ENCODE results near the gene MYL7.

The MYL7 gene, protein sequence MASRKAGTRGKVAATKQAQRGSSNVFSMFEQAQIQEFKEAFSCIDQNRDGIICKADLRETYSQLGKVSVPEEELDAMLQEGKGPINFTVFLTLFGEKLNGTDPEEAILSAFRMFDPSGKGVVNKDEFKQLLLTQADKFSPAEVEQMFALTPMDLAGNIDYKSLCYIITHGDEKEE

DNA sequence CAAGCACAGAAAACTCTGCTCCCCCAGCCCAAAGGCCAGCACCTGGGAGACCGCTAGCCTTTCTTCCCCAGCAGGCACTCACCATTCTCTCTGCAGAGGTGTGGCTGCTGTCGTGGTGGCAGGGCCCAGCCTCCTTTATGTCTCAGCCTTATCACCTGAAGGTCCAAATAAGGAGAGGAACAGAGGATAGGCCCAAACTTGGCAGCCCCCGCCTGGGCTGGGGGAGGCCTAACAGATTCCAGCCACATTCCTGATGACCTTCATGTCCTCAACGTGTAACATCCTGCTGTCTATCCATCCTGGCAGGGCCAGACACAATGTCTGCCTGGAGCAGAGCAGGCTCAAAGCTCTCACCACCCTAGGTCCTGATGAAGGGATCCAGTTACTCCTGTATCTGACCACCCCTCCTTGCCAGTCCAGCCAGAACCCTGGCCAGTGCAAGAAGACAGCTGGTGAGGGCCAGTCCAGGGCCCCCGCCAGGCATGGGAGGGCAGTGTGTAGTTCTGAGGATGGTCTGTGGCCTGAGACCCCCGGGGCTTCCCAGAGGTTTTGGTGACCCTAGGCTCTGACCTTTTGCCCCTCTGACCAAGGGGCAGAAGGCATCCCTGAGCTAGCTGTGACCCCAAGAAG is at the start of gene MYL7:
TSS of gene MYL7 (minus strand) at position 112 of the 630 bp plus-strand sequence. CDS start at position 85, 27 bp downstream.
- no peak within 1 kb of the TSS for H3K4me3 ChIP-seq (ENCODE audit: low read depth, low read length)
- TF ChIP-seq, protein P1, sequence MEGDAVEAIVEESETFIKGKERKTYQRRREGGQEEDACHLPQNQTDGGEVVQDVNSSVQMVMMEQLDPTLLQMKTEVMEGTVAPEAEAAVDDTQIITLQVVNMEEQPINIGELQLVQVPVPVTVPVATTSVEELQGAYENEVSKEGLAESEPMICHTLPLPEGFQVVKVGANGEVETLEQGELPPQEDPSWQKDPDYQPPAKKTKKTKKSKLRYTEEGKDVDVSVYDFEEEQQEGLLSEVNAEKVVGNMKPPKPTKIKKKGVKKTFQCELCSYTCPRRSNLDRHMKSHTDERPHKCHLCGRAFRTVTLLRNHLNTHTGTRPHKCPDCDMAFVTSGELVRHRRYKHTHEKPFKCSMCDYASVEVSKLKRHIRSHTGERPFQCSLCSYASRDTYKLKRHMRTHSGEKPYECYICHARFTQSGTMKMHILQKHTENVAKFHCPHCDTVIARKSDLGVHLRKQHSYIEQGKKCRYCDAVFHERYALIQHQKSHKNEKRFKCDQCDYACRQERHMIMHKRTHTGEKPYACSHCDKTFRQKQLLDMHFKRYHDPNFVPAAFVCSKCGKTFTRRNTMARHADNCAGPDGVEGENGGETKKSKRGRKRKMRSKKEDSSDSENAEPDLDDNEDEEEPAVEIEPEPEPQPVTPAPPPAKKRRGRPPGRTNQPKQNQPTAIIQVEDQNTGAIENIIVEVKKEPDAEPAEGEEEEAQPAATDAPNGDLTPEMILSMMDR (IDR thresholded peaks at IDR 0.05; ENCODE audit: low read depth, low read length), result no peak
- in situ Hi-C loops (cut with HindIII; ENCODE audit: low sequenced_read_pairs), result no loop called here
- DNase-seq (ENCODE audit: low read depth, low spot score), result no peak

DNA sequence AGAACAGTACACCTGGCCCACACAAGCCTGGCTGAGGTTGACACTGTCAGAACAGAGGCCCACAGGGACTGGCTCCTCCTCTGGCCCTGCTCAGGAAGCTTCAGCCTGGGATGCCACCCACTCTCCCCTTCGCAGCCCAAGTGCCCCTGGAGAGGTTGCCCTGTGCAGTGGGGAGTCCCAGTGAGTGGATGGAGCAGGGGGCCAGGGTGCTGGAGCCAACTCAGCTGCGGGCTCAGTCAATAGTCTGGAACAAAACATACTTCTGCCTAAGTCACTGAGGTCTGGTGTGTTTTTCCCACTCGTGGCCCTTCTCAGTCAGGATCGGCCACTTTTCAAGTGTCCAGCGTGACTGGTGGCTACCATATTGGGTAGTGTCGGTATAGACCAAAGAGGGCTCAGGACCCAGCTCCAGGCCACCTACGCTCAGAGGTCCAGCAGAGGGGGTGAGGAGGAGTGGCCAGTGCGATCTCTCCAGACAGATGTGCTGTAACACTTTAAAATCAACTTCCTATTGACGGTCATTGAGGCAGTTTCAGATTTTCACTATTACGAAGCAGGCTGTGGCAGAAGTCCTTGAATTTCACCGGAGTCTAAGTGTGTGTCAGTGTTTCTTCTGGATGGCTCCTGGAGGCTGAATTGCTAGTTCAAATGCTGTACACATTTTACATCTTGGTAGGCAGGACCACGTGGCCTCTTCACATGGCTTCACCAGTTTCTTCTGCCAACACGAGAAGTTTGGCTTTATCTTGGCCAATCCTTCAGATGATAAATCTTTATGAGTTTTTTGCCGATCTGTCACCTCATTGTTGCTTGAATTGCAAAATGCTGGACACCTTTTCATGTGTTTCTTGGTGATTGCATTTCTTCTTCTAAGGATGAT is 49.1 kb upstream of the MYL7 start:
- no peak overlapping the region for H3K4me3 ChIP-seq (ENCODE audit: low read depth, low read length)
- DNase-seq (ENCODE audit: low read depth, low spot score), result no peak
- TF ChIP-seq, protein P1 (IDR thresholded peaks at IDR 0.05; ENCODE audit: low read depth, low read length), result no peak
- in situ Hi-C loops (cut with HindIII; ENCODE audit: low sequenced_read_pairs), result no loop called here

DNA sequence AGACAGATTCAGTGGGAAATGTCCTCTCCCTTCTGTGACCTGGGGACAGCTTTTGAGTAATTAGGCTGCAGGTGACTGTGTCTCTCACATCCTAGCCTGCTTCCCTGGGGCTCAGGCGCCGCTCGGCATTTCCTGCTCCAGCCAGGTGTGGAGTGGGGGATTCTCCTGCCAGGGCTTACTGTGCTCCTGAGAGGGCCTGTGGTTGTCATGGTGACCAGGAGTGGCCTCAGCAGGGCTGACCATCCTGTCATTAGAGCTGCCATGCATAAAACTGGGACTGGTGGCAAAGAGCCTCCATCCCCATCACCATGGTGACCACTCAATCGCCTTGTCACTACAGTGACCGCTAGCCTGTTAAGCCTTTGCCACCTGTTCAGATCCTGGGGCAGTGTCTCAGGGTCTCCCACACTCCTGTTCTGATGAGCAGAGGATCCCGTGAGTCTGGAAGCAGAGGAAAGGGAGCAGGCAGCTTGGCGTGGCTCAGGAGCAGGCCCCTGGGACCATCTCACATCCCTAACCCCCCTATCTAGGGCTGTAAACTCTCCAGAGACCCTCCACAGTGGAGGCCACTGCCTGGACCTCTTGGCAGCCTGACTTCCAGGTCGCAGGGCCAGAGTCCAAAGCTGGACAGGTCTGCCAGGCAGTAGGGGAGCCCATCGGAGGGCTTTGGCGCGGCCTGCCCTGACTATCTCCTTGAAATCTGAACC is 48.3 kb upstream of the MYL7 start, which contains the start of gene GCK:
TSS of gene GCK (minus strand) at position 154 of the 707 bp plus-strand sequence. CDS start 486 bp downstream, outside the sequence.
- TF ChIP-seq, protein P1 (IDR thresholded peaks at IDR 0.05; ENCODE audit: low read depth, low read length), result no peak

DNA sequence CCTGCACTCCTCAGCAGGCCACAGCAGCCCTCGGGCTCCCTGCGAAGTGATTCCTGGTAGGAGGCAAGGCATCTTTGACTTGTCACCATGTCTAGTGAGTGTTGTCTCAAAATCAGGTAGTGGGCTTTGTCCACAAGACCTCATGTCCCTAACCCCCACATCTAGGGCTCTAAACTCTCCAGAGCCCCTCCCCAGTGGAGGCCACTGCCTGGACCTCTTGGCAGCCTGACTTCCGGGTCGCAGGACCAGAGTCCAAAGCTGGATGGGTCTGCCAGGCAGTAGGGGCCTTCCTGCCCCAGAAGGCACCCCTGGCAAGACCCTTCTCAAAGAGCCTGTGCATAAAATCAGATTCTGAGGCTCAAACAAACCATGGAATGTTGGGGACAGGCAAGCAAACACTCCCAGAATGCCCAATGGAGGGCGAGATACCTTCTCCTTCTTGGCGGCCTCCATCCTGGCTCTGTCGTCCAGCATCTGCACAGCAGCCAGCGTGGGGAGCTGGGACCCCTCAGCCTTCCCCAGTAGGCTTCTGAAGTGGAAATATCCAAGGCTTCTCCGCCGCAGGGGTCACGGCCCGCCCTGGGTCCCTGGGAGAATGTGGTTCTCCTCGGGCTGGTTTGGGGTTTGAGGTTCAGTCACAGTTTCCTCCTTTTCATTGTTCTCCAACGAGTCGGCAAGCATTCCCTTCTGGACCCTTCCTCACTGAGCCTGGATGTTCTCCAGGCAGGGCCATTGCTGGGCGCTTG is 47.5 kb upstream of the MYL7 start:
- in situ Hi-C loops (cut with HindIII; ENCODE audit: low sequenced_read_pairs), result no loop called here
- TF ChIP-seq, protein P1 (IDR thresholded peaks at IDR 0.05; ENCODE audit: low read depth, low read length), result no peak
- H3K4me3 ChIP-seq (ENCODE audit: low read depth, low read length), result no peak overlapping the region
- DNase-seq (ENCODE audit: low read depth, low spot score), result no peak

More for the DNA sequence above, 48.3 kb upstream of the MYL7 start, which contains the start of gene GCK:
- DNase-seq (ENCODE audit: low read depth, low spot score), result no peak
- in situ Hi-C loops (cut with HindIII; ENCODE audit: low sequenced_read_pairs), result no loop called here
- H3K4me3 ChIP-seq (ENCODE audit: low read depth, low read length), result no peak within 1 kb of the TSS

DNA sequence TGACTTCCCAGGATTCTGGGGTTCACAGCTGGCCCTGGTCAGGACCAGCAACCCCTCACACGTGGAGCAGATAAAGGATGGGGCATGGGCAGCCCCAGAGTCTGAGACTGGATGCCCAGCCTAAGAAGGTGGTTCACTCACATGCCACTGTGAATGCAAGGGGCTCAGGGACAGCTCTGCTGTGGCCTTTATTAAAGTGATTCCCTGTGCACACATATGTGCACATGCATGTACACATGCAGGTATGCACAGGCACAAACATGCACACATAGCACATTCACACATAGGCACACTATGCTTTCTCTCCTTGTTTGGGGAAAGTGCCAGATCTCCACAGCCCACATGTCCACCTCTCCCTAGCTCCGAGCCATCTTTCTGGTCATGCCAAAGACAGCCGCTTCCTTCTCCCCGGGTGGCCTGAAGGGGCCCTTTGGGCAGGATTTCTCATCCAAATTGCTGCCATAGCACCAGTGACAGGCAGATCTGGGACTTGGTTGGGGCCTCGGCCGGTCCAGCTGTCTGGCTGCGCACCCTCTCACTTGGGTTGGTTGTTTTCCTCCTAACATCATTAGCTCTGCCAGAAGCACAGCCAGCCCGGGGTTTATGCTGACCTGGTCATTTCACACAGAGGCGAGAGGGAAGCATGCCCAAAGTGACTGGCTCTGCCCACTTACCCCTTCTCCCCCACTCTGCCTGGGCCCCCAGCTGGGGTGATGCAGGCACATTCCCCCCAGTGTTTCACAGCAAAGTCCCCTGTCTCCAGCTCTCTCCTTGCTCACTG is 46.7 kb upstream of the MYL7 start:
- in situ Hi-C loops (cut with HindIII; ENCODE audit: low sequenced_read_pairs), result no loop called here
- H3K4me3 ChIP-seq (ENCODE audit: low read depth, low read length), result no peak overlapping the region
- TF ChIP-seq, protein P1 (IDR thresholded peaks at IDR 0.05; ENCODE audit: low read depth, low read length), result no peak
- no peak for DNase-seq (ENCODE audit: low read depth, low spot score)

All from astrocyte of the spinal cord (primary cell).